Stimulated activated CD4-positive, alpha-beta T cell treated with anti-CD3 and anti-CD28 coated beads, Interleukin-2, amount 100 ng/mL, for 48 hours (primary cell): ENCODE data around the gene IER3.

Experiments used
- DNase-seq, 2 donors: peaks; one replicate each; pipeline ENCODE4 v3.0.0-alpha.2; 2020

IER3 gene

GRCh38 chr6:30744054-30744805 lies at the start of gene IER3:
Gene IER3 (minus strand): TSS chr6:30744547. CDS start chr6:30744518, 29 bp downstream.
- peak; percentile 84 to 85 for DNase-seq

- DNase-seq: no peak
These were observed 49.3 kb upstream of the IER3 start for GRCh38 chr6:30793521-30794194.

- no peak for DNase-seq
These were observed 48.4 kb upstream of the IER3 start for GRCh38 chr6:30792786-30793185.

- no peak for DNase-seq
These were observed 46.5 kb upstream of the IER3 start for GRCh38 chr6:30790724-30791383.

GRCh38 chr6:30789606-30790005 lies 45.3 kb upstream of the IER3 start:
- no peak for DNase-seq

DNA sequence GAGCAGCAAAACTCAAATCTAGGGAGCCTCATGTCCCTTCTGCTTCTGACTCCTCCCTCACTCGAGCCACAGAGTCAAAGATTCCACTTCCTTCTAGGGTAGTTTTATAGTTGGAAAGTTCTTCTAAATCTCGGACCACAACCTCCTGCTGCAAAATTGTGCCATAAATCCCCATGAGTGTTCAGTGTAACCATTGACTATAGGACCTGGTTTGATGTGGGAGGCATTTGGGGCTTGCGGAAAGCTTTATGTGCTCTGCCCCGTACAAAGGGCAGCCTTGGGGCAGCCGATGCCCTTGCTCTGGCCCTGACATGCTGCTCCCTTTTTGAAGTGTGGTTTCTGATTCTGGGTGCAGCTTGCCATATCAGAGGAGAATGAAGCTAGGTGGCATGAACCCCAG lies 43.6 kb upstream of the IER3 start:
- DNase-seq: no peak

- no peak for DNase-seq
These were observed 38.2 kb upstream of the IER3 start for GRCh38 chr6:30782425-30783014.

DNA sequence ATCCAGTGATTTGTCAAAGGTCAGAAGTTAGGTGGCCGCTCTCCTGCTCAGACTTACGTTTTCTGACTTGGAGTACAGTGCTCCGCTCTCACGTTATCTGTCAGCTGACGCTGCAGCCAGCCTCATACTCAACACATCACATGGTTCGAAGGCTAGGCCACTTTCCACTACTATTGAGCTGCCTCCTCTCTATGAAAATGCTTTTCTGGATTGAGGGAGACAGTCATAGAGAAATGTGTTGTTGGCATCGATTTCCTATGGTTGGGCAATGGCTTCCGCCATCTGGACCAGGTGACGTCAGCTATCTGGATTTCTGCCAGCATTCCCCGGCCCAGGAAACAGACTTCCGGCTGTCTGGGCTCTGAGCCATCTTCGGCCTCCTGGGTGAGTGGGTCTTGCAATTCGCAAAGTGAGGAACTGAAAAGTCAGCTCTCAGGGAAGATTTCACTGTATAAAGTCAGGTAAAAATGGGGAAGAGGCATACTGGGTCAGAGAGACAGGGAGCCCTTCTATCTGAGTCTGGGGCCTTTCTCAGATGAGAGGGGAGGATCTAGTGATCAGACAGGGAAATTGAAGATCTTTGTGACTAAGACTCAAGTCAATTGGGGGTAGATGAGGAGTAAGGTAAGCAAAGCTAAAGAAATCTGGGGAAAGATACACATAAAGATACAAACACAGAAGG lies 37.5 kb upstream of the IER3 start:
- DNase-seq: no peak

GRCh38 chr6:30781395-30781742 lies 37.0 kb upstream of the IER3 start:
- no peak for DNase-seq

GRCh38 chr6:30780642-30780920 lies 36.2 kb upstream of the IER3 start:
- no peak for DNase-seq

DNA sequence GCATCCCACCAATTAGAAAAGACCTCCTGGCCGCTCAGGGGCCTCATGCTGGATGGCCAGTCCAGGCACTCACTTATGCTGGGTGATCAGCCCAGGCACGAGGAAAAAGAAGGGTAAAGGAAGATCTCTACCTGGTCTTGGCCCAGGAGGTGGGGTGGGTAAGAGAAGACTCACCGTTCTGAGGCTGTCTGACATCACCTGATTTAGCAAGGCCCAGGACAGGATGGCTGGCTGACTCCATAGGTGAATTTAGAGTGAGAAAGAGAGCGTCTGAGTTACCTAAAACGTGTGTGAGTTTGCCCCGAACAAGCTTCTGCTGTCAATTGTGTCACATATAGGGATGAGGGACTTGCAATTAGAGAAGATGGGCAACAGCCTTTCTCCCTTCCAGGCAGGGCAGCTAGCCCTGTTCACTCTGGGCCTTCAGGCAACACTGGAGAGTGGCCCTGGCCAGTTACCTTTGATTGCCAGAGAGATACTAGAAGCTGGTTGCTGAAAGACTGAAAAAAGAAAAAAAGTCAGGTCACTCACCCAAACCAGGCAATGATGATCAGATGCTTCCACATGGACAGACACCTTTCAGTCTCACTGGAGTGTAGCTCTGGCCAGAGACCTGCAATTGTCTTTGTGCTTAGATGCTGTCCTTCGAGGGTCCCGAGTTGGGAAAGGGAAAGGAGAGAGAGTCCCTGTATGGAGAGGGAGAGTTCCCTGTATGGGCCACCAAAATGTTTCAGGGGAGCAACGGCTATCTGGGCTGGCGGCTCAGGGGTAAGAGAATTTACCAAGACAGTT lies 35.7 kb upstream of the IER3 start:
- no peak for DNase-seq

DNA sequence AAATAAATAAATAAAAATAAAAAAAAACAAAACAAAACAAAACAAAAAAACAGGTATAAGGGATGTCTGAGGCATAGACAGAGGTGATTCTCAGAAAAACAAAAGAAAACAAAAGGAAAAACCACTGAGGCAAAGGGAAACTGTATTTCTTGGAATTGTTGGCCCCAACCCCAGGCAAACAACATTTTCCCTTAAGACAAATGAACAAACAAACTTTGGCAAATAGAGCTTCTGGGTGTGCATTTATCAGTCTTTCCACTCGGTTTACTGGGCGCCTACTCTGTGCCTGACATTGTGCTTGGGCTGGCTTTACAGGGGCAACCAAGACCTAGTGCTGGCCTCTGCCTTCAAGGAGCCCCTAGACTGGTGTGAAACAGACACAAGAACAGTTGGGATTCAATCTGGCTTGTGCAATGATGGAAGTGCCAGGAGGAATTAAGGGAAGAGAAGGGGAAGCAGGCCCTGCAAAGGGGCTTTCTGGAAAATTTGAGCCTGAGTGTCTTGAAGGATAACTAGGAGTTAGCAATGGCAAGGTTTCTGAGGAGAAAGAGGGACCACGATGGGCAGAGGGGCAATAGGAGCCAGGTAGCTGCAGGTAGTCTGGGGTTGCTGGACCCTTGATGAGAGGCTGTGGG lies 33.8 kb upstream of the IER3 start:
- no peak for DNase-seq

GRCh38 chr6:30777155-30777485 lies 32.8 kb upstream of the IER3 start:
- no peak for DNase-seq

DNA sequence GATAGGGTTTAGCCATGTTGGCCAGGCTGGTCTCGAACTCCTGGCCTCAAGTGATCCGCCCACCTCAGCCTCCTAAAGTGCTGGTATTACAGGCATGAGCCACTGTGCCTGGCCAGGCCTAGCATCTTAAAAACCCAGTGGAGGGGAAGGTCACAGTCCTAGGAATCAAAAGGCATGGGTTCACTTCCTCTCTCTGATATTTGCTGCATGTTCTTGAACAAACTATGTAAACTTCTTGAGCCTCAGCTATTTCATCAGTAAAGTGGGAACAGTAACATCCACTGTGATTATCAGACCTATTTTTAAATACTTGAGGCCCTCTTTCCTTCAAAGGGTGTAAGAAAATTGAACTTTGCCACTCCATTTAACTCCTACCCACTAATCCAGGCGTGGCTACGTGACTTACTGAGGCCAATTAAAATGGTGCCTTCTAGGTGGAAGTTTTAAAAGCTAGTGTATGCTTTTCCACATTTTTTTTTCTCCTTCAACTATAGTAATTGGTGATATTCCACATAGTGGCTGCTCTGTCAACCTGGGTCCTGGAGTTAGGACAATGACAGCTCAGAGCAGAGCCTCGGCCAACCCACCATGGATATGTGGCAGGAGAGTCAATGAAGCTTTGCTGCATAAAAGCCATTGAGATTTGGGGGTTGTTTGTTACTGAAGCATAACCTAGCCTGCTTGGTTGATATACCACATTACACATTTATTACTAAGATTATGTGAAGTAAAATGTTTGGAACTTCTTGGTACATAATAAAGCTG lies 32.2 kb upstream of the IER3 start:
- DNase-seq: no peak

GRCh38 chr6:30775104-30775503 lies 30.8 kb upstream of the IER3 start:
- no peak for DNase-seq

DNA sequence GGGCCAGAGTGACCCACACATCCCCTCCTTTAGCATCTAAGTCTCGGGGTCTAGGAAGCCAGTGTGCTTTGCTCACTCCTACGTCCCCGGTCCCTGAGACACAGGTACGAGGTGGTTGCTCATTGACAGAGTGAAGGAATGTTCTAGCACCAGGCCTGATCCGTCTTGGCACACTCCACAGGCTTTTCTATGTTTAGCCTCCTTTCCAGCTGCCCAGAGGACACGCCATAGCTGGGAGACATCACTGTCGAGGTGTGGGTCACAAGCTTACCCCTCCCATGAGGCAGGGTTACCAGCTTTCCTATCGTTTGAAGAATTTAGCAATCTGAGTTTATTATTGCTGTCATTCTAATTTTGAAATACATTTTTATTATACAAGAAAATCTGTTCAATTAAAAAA lies 30.4 kb upstream of the IER3 start:
- DNase-seq: no peak

DNA sequence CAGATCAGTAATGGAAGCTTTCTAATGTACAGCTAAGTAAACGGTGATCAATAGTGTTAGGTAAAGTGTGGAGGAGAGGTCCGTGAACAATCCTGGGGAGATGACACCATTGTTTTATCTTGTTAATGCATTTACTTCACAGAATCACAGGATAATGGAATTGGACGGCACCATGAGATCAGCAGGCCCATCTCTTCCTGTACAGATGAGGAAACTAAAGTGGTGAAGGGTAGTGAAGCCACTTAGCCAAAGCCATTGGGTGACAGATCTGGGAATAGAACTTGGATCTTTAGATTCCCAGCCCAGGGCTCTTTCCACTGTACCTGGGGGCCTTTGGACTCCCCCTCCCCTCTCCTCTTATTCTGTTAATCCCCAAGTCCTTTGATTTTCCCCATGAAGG lies 26.2 kb upstream of the IER3 start:
- DNase-seq: no peak

GRCh38 chr6:30769853-30770524 lies 25.6 kb upstream of the IER3 start:
- DNase-seq: no peak

DNA sequence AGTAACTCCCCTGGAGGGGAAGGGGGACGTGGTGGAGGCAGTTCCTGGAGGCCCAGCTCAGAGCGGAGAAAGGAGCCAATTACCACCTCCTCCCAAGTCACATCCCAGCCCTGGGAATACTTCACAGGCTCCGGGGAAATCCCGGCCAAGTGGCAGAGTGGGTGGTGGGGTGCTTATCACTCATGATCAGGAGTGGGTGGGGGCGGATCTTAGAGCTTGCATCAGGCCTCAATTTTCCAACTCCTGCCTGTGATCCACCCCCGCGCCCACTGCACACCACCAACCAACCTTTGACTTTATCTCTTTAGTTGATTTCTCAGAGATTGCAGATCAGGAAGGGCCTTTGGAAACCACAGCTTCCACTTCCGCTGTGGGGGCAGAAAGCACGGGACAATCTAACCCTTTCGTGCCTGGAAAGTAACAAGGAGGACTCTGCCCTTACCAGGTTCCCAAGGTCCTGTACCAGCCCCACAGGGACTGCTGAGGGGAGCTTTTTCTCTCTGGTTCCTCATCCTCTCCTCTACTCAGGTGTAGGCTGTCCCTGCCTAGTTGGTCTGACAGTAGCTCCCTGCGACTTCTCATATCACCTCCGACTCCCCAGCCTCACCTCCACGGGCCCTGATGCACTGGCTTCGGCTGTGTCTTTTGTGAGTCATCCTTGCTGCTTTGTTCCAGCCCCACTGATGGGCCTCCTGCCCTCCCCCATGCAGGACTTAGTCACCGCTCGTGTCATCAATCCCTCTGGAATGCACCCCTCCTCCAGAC lies 24.9 kb upstream of the IER3 start:
- peak; percentile 61 to 72 for DNase-seq

DNA sequence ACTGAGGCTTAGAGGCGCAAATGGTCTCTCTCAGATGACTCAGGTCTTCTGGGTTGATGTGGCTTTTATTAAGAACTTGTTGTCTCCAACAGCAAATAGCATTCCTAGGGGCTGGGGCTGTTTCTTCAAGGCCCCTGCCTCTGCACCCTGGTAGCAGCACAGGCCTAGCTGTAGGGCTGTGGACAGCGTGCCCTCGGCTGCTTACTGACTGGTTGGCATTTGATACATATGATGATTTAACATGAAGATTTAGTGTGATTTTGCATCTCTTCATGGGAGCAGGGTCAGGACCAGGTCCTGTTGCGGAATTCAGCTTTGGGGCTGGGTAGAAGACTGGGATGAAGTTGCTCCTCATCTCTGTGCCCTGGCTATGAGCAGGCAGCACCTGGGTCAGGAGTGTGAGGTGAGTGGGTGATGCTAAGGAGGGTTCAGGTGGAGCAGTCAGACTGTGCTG lies 24.3 kb upstream of the IER3 start:
- DNase-seq: no peak
